HG03432 (cell line): ENCODE results near the gene STK39.
"Not testable (repeated sequence)": the region's sequence is repeated elsewhere in the genome, so short reads cannot be mapped to it uniquely, and the experiment has no call there.

Source experiments
- ATAC-seq: cut with Tn5 transposase; IDR thresholded peaks from one replicate; pipeline ENCODE4 v1.9.1; 2021; ENCODE audit warnings: mild to moderate bottlenecking, moderate library complexity; ENCODE audit not compliant: unreplicated experiment

STK39 gene

DNA sequence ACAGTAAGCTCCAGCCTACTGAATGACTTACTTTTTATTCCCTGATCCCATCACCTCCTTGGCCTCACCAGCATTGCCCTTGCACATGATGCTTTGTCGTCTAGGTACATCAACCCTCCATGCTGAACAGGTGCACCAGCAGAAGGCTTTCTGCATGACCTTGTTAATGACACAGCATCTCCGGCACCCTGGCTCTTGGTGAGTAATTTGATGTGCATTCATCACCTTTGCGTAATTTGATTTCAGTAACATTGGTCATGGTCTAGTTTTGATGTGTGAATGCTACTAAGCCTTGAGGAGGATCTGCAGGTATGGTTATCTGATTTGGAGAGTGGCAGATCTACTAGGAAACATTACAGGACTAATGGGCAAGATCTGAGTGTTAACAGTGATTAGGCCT lies 103.6 kb downstream of the STK39 start:
- ATAC-seq: no peak

DNA sequence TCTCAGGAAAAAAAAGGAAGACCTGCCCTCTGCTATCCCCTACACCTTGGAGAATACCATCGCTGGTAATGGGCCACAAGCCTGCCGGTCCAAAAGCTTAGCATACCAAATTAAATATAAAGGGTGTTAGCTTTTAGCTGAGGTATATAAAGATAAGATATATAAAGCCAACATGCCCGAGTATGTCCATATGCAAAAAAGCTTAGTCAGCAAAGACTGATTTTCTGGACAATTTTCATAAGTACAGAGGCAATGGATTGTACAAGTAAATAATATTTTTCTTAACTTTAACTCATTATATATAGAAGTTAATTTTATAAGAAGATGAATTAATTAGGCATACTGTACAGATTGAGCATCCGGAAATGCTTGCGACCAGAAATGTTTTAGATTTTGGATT lies 106.5 kb downstream of the STK39 start:
- ATAC-seq: no peak

DNA sequence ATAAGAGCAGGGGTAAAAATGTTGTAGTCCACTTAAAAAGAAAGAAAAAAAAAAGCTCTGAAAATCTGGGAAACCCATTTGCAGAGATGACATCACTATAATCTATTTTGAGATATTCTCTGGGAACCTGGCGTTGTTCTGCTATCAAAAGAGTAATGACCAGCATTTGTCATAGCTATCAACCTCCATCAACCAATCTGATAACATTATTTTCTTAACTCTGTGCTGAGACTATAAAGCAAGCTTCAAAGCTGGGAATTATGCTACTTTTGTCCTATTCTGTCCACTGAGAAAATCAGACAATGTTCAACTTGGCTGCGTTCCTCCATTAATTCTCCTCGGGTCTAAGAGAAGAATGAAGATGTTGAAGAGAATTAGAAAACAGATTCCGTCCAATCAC lies 107.5 kb downstream of the STK39 start:
- no peak for ATAC-seq

DNA sequence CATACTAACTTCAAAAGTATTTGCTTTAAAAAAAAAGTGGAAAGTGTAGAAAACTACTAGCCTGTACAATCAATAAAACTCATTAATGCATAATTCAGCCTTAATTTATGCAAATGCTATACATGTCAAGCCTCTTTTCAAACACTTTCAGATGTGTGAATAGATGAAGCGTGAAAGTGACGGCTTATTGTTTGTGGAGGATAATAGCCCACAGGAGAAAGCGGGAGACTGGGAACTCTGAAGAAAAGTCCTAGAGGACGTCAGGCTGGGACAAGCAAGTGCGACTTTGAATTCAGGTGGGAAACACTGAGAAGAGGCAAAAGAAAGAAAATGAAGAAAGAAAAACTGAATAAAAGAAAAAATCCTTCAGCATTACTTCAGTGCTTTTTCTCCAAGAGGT lies 108.5 kb downstream of the STK39 start:
- ATAC-seq: no peak

DNA sequence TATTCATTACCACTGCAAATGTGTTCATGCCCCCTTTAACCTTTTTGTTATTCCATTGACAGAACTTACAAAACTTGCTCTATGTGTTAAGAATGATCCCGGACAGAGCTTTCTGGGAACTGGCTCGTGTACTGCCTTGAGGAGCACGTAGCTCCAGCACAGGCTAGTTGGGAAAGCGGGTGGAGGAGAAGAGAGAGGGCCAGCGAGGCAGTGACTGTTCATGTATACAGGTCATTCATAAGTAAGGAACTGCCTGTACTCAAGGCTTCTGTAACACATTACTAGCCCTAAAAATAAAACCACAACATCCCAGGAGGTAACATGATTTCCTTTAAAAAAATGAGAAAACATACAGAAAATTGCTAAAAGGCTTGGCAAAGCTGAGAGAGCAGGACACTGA lies 109.0 kb downstream of the STK39 start:
- ATAC-seq: no peak

DNA sequence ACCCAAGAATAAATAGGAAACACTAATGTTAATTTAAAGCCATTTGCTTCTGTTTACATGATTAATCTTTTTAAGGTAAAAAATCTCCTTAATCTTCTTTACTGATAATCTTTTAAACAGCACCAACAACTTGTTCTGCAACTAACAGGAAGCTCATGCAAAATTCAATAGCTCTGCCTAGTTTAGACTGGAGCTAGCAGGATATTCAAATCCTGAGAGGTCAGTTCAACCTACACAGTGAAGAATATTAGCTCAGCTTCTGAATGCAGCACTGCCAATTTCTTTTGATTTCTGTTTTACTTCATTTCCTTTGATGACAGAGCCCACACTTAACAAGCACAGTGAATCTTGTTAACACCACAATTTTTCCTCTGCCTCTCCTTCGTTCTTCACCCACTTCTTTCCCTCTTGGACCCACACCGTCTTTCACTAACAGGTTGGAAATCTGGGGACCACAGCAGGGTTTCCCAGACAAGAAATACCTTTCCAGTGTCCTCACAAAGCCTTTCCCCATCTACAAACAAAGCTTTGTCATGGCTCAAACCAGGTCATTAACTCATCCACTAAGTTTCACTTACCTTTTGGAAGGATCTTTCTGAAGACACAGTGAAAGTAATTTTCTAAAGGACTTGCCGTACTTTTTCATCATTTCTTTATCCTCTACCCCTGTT lies 109.8 kb downstream of the STK39 start:
- ATAC-seq: no peak

DNA sequence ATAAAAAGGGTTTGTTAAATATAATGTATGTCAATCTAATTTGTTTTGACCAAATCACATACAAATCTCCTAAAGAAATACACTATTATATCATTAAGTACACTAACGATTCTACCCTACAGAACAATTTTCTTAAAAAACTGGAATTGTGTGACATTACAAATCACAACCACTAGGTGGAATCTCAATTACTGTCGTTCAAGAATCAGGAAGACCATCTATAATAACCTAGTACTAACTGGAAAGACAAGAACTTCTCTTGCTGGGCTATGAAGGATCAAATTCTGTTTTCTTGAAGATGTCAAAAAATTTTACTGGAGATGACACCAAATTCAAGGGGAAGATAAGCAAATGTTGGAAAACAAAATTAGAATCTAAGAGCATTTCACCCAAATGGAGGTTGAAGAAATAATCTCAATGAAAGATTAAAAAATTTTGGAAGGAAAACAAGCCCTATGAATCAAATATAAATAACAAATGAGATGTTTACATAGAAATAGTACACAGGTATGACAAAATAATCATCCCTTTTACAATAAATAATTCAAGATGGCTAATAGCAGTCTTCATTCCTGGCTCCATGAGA lies 110.9 kb downstream of the STK39 start:
- peak; percentile 85 for ATAC-seq

DNA sequence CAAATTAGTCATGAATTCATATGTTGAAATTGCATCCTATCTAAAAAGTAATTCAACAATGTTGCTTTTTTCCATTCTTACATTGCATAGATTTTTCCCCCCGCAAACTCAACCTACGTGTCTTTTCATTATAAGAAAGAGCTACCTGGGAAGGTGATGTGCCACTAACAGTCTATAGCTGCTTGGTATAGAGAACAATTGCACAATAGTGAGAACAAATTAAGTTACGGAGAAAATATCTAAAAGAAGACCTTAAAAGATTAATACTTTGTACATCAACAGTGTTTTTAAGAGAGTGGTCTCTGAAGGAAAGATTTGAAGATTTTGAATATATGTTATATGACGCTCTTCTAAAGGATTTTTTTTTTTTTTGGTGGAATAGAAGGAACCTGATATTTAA lies 111.8 kb downstream of the STK39 start:
- ATAC-seq: no peak

DNA sequence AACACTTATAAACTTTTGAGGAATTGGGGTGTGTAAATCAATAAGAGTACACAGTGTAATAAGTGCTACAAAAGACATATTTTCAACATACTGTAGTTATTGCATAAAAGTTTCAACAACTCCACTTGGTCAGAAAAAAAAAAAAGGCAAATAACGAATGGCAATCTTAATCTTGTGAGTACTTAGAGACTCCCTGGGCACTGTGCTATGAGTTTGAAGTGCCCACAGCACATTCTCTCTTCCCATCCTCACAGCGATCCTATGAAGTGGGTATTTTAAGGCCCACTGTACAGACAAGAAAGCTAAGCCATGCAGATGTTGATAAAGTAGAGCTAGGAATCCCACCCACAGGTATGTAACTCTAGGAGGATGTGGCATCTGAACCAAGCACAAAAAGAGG lies 112.3 kb downstream of the STK39 start:
- no peak for ATAC-seq

DNA sequence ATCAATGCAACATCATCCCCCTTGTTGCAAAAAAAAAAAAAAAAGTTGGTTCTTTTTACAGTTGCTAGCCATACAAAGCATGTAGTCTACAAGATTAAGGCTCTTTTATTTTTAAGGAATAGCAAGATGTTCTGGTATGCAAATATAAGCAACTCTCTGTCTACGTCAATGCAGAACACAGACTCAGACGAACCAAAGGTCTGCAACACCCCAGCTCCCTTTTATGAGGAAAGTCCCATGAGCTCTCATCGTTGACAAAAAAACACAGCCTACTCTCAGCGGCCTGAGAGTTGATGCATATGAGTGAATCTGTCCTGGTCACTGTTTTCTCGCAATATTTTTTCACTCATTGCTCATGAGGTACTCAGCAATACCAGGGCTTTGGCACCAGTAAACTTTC lies 112.9 kb downstream of the STK39 start:
- no peak for ATAC-seq

DNA sequence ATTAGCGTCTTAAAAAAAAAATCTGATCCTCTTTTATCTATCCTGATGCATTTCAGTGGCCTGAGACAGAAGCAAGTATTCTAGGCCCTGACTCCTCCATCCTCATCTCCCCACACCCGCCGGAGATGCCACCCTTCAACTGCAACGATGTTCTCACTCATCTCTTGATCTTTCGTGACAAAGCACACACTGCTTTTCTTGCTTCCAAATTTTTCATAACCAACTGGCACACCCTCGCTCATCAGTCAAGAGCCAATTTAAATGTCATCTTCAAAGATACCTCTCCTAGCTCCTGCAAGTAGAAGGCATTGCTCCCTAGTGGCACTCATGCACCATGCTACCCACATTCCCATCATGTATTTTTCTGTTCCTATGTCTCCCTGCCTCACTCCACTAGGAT lies 115.0 kb downstream of the STK39 start:
- no peak for ATAC-seq

DNA sequence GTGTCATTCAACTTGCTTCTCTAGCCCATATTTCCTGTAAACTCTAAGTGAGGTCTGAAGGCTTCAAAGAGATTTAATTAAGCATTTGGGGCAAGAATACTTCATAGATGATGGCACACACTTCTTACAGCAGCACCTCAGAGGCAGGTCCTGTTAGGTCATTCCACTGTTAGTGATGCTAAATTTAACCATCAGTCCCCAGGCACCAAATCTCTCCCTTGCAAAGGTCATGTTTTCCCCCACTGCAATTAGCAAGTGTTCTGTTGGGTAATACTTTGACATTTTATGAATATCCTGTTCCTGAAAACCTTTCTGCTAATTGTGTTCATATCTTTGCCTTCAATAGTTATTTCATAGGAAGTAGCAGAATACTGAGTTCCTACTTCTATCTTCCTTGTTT lies 117.0 kb downstream of the STK39 start:
- ATAC-seq: no peak

DNA sequence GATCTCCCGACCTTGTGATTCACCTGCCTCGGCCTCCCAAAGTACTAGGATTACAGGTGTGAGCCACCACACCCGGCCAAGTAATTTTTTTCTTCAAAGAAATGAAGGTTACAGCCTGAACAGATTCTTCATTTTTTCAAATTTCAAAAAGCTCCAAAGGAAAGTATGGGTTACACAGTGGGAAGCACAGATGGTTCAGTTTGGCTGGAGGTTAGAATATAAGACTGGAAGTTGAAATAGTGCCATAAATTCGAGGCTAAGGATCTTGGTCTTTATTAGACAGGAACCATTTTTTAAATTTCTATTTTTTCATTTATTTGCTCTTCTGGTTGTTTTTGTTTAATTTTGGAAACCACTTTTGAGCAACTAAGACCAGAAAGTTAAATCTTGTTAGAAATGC lies 120.0 kb downstream of the STK39 start:
- no peak for ATAC-seq

DNA sequence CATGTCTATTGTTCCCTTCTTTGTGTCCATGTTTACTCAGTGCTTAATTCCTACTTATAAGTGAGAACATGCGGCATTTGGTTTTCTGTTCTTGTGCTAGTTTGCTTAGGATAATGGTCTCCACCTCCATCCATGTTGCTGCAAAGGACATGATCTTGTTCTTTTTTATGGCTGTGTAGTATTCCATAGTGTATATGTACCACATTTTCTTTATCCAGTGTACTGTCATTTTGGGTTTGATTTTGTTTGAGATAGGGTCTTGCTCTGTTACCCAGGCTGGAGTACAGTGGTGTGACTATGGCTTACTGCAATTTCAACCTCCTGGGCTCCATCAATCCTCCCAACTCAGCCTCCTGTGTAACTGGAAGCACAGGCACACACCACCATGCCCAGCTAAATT lies 125.2 kb downstream of the STK39 start:
- ATAC-seq: not testable (repeated sequence)

DNA sequence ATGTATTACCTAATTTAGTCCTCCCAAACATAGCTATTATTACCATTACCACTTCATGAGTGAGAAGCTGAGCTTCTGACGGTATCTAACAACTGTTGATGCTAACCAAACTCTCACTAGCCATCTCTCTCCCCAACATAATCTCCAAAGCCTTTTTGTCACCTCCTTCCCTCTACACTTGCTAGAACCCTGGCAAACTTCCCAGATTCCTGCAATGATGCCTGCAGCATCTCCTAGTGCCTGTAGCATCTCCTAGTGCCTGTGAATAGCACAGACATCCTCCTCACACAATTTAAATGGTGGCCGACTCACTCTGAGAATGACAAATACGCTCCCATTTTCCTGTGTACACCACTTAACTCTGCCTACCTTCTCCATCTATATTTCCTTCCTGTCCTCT lies 126.7 kb downstream of the STK39 start:
- no peak for ATAC-seq

DNA sequence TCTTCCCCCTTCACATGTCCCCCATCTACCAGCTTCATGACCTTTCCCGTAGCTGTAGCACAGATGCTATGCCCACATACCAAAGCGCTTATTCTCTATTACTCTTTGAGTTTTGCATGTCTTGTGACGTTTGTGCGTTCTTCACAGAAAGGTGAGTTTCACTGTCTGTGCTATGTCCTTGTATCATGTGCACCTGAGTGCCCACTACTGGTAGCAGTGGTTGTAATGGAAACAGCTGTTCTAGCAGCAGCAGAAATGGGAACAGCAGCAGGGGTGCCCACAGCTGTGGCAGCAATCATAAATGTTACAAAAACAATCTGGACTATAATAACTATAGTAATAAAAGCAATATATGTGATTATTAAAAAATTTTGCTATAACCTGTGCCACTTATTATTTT lies 127.1 kb downstream of the STK39 start:
- no peak for ATAC-seq

DNA sequence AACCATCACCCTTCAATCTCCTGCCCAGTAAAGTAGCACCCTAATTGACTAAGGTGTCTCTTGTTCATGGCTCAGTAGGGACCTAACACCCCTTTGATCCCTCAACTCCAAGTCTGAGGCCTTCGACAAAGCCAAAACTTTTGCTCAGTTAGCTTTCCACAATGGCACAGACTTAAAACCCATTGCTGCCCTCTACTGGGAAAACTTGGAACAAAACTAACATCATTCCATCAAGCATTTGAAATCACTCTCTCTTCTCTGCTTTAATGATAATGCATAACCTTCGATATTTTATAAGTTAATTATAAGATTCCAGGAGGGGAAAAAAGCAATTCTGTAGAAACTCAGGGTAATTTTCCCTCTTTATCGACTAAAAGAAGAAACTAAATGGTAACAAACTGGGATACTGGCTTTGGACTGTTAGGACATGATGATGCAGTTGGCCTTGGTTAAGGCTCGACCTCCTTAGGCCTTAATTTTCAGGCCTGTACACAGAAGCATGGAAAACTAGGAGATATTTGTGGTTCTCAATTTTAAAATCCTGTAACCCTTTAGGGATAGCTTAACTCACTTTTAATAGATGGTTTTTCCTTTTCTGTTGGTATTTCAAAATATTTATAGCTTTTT lies 127.8 kb downstream of the STK39 start:
- ATAC-seq: no peak

DNA sequence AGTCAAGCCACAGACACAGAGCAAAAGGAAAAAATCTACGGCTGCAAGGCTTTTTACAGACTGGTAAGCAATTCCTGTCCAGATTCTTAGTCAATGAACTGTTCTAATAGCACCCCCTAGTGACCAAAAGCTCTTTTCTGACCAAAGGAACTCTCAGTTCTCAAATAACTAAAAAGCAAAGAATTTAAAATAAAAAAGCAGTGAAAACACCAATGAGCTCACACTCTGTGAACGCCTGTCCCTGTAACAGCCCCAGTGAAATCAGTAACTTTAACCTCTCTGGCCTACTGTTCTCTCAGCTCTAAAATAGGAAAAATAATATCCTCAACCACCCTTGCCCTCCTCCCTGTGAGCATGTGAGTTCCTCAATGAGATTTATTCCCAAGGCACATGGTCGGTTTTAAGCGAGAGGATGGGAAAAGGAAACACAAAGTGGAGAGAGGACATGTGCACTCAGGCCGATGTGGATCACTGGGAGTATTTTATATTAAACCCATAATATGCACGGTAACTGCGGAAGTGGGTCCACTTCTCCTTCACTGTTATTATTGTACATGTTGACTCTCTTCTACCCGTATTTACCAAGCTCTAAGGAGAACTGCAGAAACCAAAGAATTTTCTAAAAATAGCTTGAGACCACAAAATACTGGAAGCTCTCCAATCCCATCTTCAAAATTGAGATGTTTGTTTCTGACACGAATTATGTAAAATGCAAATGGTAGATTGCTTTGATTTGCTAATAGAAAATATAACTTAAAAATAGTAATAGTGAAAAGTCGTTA lies 128.5 kb downstream of the STK39 start:
- peak; percentile 75 for ATAC-seq

DNA sequence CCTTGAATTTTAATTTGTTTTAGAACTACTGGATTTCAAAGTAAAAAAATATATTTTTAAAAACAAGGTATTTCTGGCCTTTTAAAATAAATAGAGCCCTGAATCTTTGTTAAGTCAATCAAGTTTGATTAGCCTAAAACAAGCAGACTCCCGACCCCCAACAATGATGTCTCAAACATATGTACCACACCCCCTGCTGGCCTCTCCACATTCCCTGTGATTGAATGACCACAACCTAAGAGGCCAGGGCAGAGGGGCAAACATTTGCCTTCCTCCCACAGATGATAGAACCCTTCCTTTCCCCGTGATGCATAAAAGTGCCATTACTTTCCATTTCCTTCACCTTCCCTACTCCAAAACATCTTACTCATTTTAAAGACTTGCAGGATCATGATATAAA lies 130.9 kb downstream of the STK39 start:
- ATAC-seq: no peak

DNA sequence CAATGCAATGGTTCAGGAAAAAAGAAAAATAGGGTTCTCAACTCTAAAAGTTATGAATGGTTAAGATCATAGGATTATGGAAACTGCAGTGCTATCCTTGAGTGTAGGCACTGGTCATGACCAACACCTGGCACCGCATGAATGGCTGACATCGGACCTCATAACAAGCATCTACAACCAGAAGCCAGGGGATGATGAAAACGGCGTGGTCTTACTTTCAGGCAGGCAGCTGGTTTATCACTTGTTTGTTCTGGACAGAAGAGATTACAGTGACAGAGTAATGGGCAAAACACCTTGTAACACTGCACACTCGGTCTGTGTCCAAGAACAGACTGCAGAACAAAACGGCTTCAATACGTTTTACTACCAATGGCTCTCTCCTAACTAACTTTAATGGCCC lies 132.8 kb downstream of the STK39 start:
- ATAC-seq: no peak

DNA sequence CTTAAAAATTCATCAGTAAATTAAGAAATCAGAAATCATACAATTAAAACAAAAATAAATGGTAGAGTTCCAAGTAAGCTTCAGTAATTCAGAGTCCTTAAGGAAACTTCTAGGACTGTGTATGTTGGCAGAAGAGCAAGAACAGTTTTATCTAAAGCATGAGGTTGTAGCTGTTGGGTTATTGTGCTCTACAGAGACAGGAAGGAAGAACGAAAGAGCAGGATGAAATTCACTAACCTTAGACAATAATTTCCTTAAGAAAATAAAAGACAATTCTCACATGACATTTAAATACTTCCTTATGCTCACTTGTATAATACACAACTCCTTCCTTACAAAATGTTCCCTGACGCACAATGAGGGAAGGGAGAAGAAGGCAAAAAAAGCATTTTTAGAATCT lies 133.4 kb downstream of the STK39 start:
- ATAC-seq: no peak

DNA sequence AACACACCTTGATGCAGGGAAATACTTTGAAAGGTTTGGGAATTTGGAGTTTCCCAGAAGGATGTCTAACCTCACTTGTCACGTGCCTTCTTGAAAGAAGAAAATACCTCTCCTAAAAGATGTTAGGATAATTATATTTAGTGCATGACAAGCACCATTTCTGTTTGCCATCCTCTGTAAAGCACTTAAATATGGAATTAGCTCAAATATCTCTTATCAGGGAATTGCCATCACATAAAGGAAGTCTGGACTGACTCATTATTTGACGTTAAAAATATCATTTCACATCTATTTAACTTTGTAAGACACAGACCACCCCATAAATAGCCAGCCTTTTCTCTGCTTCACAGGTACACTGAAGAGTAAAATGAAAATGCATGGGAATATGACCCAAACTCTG lies 140.1 kb downstream of the STK39 start:
- ATAC-seq: no peak
